Fibroblast of lung (primary cell): ENCODE results near the gene C12orf56.

Source experiments
- CTCF ChIP-seq, 2 donors: IDR thresholded peaks in 1 of 2; conservative IDR thresholded peaks in 1 of 2; 1 replicate in 1 of 2; 2 replicates in 1 of 2; pipeline ENCODE4 v1.5.1; 2011 to 2012; ENCODE audit warnings: low read length in 2 of 2, control low read depth in 1 of 2, inconsistent platforms in 1 of 2, low read depth in 1 of 2, mild to moderate bottlenecking in 1 of 2
- EZH2 ChIP-seq: IDR thresholded peaks from 2 replicates; pipeline ENCODE4 v1.5.1; 2012; ENCODE audit warnings: low read length, control low read depth, mild to moderate bottlenecking; ENCODE audit errors: missing control alignments

- no peak for TF ChIP-seq CTCF (conservative IDR thresholded peaks at IDR 0.05 in 1 of 2, IDR thresholded peaks at IDR 0.05 in 1 of 2; ENCODE audit: low read depth in 1 of 2, low read length in 2 of 2)
- no peak for TF ChIP-seq EZH2
These were observed 112.1 kb downstream of the C12orf56 start for GRCh38 chr12:64278421-64278820.
